ENCODE results near the gene LRRC23. TPM values are rescaled to one million over a fixed set of nuclear protein-coding genes. Genes with fewer than 3 reads are reported as not detected.

Gene LRRC23
- total and polyA plus RNA-seq, 2 donors (not counting 1 experiment from before 2014, with no cell fraction given) = 5.3 to 14.4 TPM

DNA sequence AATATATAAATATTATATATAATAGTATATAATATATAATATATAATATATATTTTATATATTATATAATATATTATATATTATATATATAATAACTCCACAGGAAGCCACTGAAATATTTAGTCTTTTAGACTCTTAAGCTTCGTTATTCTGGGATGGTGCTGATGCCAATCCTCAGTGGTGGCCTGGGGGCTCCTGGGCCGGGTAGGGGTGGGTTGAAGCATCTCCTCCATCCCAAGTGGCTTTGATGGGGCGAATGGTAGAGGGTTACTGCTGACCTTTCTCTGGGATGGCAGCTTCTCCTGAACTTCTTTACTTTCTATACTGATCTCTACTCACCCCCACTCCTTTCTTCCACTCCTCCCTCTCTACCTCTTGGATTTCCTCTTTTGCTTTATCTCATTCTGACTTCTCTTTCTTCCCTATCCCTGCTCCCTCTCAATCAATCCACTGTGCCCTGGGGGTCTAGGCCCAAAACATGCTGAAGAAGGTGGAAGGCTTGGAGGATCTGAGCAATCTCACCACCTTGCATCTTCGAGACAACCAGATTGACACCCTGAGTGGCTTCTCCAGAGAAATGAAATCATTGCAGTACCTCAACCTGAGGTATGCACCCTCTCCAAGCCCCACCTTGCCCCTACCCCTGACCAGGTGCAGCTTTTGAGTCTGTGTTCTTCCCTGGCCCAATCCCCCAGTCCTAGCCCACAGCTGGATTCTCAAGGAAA, 5.0 kb downstream of the LRRC23 start:
- ATAC-seq (ENCODE audit: low read depth) (no peak), DNase-seq (no peak)
- TF ChIP-seq, protein P1, sequence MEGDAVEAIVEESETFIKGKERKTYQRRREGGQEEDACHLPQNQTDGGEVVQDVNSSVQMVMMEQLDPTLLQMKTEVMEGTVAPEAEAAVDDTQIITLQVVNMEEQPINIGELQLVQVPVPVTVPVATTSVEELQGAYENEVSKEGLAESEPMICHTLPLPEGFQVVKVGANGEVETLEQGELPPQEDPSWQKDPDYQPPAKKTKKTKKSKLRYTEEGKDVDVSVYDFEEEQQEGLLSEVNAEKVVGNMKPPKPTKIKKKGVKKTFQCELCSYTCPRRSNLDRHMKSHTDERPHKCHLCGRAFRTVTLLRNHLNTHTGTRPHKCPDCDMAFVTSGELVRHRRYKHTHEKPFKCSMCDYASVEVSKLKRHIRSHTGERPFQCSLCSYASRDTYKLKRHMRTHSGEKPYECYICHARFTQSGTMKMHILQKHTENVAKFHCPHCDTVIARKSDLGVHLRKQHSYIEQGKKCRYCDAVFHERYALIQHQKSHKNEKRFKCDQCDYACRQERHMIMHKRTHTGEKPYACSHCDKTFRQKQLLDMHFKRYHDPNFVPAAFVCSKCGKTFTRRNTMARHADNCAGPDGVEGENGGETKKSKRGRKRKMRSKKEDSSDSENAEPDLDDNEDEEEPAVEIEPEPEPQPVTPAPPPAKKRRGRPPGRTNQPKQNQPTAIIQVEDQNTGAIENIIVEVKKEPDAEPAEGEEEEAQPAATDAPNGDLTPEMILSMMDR (IDR thresholded peaks at IDR 0.05) = no peak
- TF ChIP-seq EZH2 (IDR thresholded peaks at IDR 0.05; ENCODE audit: borderline replicate concordance, insufficient read depth, low read depth, low read length, poor library complexity, severe bottlenecking) = no peak
- Histone ChIP-seq H3K4me3 (ENCODE audit: control extremely low read depth in 1 of 5, extremely low read depth in 1 of 5, insufficient read depth in 1 of 5, low read depth in 2 of 5, low read length in 4 of 5) (no peak overlapping the region), H3K4me2 (replicated peaks; ENCODE audit: low read depth, low read length, poor library complexity, severe bottlenecking) (no peak overlapping the region), H3K9ac (ENCODE audit: low read length) (no peak overlapping the region), H3K27ac (ENCODE audit: low read length in 2 of 2) (no peak overlapping the region), H4K20me1 (ENCODE audit: control insufficient read depth, insufficient read depth, low read length, poor library complexity, severe bottlenecking) (no peaks in the 10 kb centered on the region), H3K4me1 (ENCODE audit: control insufficient read depth in 2 of 2, insufficient read depth in 2 of 2, low read length in 2 of 2) (peaks cover 10 to 16% of the 10 kb centered on the region in 2 donors), H3K27me3 (replicated peaks in 1 of 4; ENCODE audit: control extremely low read depth in 1 of 4, control insufficient read depth in 3 of 4, insufficient read depth in 4 of 4, low read length in 3 of 4) (peaks cover 0 to 3% (median 1%) of the 10 kb centered on the region in 4 experiments), H3K9me3 (ENCODE audit: control extremely low read depth in 1 of 3, control insufficient read depth in 2 of 3, insufficient read depth in 1 of 3, low read length in 2 of 3) (no peaks in the 10 kb centered on the region), H3K36me3 (replicated peaks in 1 of 2; ENCODE audit: control extremely low read depth in 1 of 2, control insufficient read depth in 1 of 2, extremely low read depth in 1 of 2, insufficient read depth in 2 of 2, low read length in 1 of 2) (peaks cover 0 to 6% of the 10 kb centered on the region in 2 experiments), H2AFZ (ENCODE audit: insufficient read depth, low read depth, low read length, poor library complexity, severe bottlenecking) (no peak overlapping the region), H3K79me2 (ENCODE audit: control insufficient read depth, insufficient read depth, low read length) (no peaks in the 10 kb centered on the region)
- CTCF ChIA-PET = interaction anchor here (1.3 to 6.9 kb wide), 2 partner anchors 16 to 36 kb away, joined by 6 to 33 read pairs; partner anchors contain the start of gene SPSB2
- Mint-ChIP-seq H3K9me3 (ENCODE audit: insufficient read depth) (no peaks in the 10 kb centered on the region), H3K4me1 (peaks cover 14% of the 10 kb centered on the region), H3K27ac (no peak overlapping the region), H3K27me3 (no peaks in the 10 kb centered on the region), H3K4me3 (no peak overlapping the region)
- POLR2A ChIA-PET = interaction anchor here (2.0 kb wide), 1 partner anchor 18 kb away, joined by 4 read pairs; no protein-coding TSS in a partner anchor
- intact Hi-C loops (cut with micrococcal nuclease) = no loop called here
- 100% methylated on average over 1 of the region's 4 CpGs for WGBS (ENCODE audit: insufficient coverage)

Data from B cell (primary cell).